ENCODE measurements around the gene TUBB.
"Not testable (repeated sequence)": the region's sequence is repeated elsewhere in the genome, so short reads cannot be mapped to it uniquely, and the experiment has no call there.

The TUBB gene

DNA sequence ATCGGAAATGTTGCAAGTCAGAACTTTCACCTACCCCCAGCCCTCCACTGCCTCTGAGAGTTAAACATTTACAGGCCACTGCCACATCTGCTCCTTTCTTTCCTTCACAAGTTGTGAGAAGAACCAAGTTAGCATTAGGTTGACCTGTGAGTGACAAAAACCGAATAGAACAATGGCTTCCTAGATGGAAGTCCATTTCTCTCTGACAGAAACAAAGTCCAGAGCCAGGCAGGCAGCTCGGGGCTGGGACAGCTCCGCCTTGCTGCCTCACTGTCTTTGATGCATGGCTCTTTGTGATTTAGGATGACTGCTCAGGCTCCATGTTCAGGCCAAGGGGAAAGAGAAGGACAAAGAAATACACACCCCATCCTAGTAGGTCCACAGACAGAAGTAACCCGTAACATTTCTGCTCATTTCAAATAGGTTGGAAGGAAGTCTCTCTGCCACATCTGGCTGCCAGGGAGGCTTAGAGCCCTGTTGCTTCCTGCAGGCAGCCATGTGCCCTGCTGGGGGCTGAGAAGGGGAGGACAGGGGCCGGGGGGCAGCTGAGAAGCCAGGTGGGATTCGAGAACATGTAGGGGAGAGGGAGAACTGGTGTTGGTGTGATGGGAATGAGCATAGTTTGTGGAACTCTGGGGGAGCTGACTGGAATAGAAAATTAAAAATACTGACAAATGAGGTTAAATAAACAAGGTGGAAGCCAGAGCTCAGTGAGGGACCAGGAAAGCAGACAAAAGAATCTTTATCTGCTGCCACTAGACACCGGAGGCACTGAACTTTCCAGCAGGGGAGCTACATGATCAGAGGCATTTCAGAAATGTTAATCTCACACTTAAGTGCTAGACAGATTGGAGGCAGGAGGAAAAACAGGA lies 43.7 kb downstream of the TUBB start:
- peak overlapping the region; percentile 82 for H3K18ac ChIP-seq (ENCODE audit: low read length)
- H3K9me3 ChIP-seq (replicated peaks in 1 of 2; ENCODE audit: control insufficient read depth in 2 of 2, insufficient read depth in 1 of 2, low read depth in 1 of 2, low read length in 2 of 2): peaks cover 0 to 3% of the 10 kb centered on the region in 2 donors
- H3K23ac ChIP-seq (ENCODE audit: low read depth, low read length, poor library complexity): peak overlapping the region; percentile 60
- H3K27ac ChIP-seq (replicated peaks; ENCODE audit: low read length): peak overlapping the region; percentile 47
- DNase-seq (ENCODE audit: low spot score): no peak
- peaks cover 2% of the 10 kb centered on the region for H3K79me1 ChIP-seq (ENCODE audit: low read depth, low read length)
- no peaks in the 10 kb centered on the region for H3K27me3 ChIP-seq (ENCODE audit: control insufficient read depth in 3 of 3, insufficient read depth in 3 of 3, low read depth in 1 of 3, low read length in 3 of 3)
- H2BK120ac ChIP-seq (ENCODE audit: low read depth, low read length): no peak overlapping the region
- H3K4me3 ChIP-seq (ENCODE audit: low read length in 2 of 2): no peak overlapping the region
- no peak overlapping the region for H3K9ac ChIP-seq (ENCODE audit: low read depth, low read length, poor library complexity)
- H3K36me3 ChIP-seq (replicated peaks in 1 of 2; ENCODE audit: control insufficient read depth in 2 of 2, insufficient read depth in 2 of 2, low read length in 2 of 2): no peaks in the 10 kb centered on the region
- peak overlapping the region; percentile 44 for H2AK5ac ChIP-seq (ENCODE audit: low read depth, low read length)
- no peak overlapping the region for H2BK12ac ChIP-seq (ENCODE audit: low read length)
- H2BK15ac ChIP-seq (ENCODE audit: low read length): no peak overlapping the region
- H3K14ac ChIP-seq (ENCODE audit: low read length): no peak overlapping the region
- no peak overlapping the region for H3K4ac ChIP-seq (ENCODE audit: low read length)
- H3K4me1 ChIP-seq (ENCODE audit: control insufficient read depth in 2 of 2, insufficient read depth in 1 of 2, low read depth in 1 of 2, low read length in 2 of 2): peaks cover 22 to 29% of the 10 kb centered on the region in 2 donors
- no peak overlapping the region for H4K91ac ChIP-seq (ENCODE audit: low read depth, low read length, poor library complexity)
- H2AFZ ChIP-seq (ENCODE audit: low read length): peak overlapping the region; percentile 84
- no peak overlapping the region for H3K4me2 ChIP-seq (ENCODE audit: insufficient read depth, low read length, poor library complexity, severe bottlenecking)
- H2BK5ac ChIP-seq (ENCODE audit: low read length): no peak overlapping the region
- no peak overlapping the region for H4K8ac ChIP-seq (ENCODE audit: low read depth, low read length)
- WGBS, 2 donors (ENCODE audit: extremely low coverage in 2 of 2, insufficient read length in 2 of 2, insufficient replicate concordance in 1 of 2): no CpG with 5 or more reads among the region's 8 CpGs

DNA sequence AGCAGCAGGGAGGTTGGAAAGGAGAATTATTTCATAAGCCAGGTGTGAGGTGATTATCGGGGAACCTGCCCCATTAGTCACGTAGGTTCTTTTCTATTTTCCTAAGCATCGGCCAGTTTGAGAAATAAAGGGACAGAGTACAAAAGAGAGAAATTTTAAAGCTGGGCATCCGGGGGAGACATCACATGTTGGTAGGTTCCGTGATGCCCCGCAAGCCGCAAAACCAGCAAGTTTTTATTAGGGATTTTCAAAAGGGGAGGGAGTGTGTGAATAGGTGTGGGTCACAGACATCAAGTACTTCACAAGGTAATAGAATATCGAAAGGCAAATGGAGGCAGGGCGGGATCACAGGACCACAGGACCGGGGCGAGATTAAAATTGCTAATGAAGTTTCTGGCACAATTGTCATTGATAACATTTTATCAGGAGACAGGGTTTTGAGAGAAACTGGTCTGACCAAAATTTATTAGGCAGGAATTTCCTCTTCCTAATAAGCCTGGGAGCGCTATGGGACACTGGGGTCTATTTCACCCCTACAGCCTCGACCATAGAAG lies 44.4 kb downstream of the TUBB start:
- H2BK5ac ChIP-seq (ENCODE audit: low read length); H2BK12ac ChIP-seq (ENCODE audit: low read length); H3K23ac ChIP-seq (ENCODE audit: low read depth, low read length, poor library complexity); H2AK5ac ChIP-seq (ENCODE audit: low read depth, low read length); H4K8ac ChIP-seq (ENCODE audit: low read depth, low read length); H3K4me2 ChIP-seq (ENCODE audit: insufficient read depth, low read length, poor library complexity, severe bottlenecking); H3K14ac ChIP-seq (ENCODE audit: low read length); H3K18ac ChIP-seq (ENCODE audit: low read length); H2BK120ac ChIP-seq (ENCODE audit: low read depth, low read length); H4K91ac ChIP-seq (ENCODE audit: low read depth, low read length, poor library complexity); H3K36me3 ChIP-seq (replicated peaks in 1 of 2; ENCODE audit: control insufficient read depth in 2 of 2, insufficient read depth in 2 of 2, low read length in 2 of 2); H3K9me3 ChIP-seq (replicated peaks in 1 of 2; ENCODE audit: control insufficient read depth in 2 of 2, insufficient read depth in 1 of 2, low read depth in 1 of 2, low read length in 2 of 2); H3K4me3 ChIP-seq (ENCODE audit: low read length in 2 of 2); H2BK15ac ChIP-seq (ENCODE audit: low read length); H3K79me1 ChIP-seq (ENCODE audit: low read depth, low read length); H3K27me3 ChIP-seq (ENCODE audit: control insufficient read depth in 3 of 3, insufficient read depth in 3 of 3, low read depth in 1 of 3, low read length in 3 of 3); H3K27ac ChIP-seq (replicated peaks; ENCODE audit: low read length); H3K4ac ChIP-seq (ENCODE audit: low read length); DNase-seq (ENCODE audit: low spot score); H3K9ac ChIP-seq (ENCODE audit: low read depth, low read length, poor library complexity): not testable (repeated sequence)
- peaks cover 25 to 33% of the 10 kb centered on the region in 2 donors for H3K4me1 ChIP-seq (ENCODE audit: control insufficient read depth in 2 of 2, insufficient read depth in 1 of 2, low read depth in 1 of 2, low read length in 2 of 2)
- H2AFZ ChIP-seq (ENCODE audit: low read length): peak overlapping the region; percentile 84
- WGBS, 2 donors (ENCODE audit: extremely low coverage in 2 of 2, insufficient read length in 2 of 2, insufficient replicate concordance in 1 of 2): no CpG with 5 or more reads among the region's 13 CpGs

DNA sequence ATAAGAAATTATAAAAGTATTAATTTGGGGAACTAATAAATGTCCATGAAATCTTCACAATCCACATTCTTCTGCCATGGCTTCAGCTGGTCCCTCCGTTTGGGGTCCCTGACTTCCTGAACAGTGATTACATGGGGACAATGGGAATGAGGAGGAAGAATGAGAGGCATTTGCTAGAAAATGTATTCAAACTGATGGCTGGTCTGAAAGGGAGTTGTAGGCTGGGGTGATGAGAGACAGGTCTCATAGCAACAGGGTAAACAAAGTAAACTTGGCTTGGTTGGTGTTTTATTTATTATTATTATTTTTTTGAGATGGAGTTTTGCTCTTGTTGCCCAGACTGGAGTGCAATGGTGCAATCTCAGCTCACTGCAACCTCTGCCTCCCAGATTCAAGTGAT lies 45.3 kb downstream of the TUBB start:
- H3K18ac ChIP-seq (ENCODE audit: low read length); H4K8ac ChIP-seq (ENCODE audit: low read depth, low read length); H3K4me2 ChIP-seq (ENCODE audit: insufficient read depth, low read length, poor library complexity, severe bottlenecking); H2BK12ac ChIP-seq (ENCODE audit: low read length); H3K4me3 ChIP-seq (ENCODE audit: low read length in 2 of 2); H2AK5ac ChIP-seq (ENCODE audit: low read depth, low read length); H2BK15ac ChIP-seq (ENCODE audit: low read length); H2BK5ac ChIP-seq (ENCODE audit: low read length); DNase-seq (ENCODE audit: low spot score); H3K9me3 ChIP-seq (replicated peaks in 1 of 2; ENCODE audit: control insufficient read depth in 2 of 2, insufficient read depth in 1 of 2, low read depth in 1 of 2, low read length in 2 of 2); H4K91ac ChIP-seq (ENCODE audit: low read depth, low read length, poor library complexity); H2BK120ac ChIP-seq (ENCODE audit: low read depth, low read length); H3K79me1 ChIP-seq (ENCODE audit: low read depth, low read length); H3K27me3 ChIP-seq (ENCODE audit: control insufficient read depth in 3 of 3, insufficient read depth in 3 of 3, low read depth in 1 of 3, low read length in 3 of 3); H3K36me3 ChIP-seq (replicated peaks in 1 of 2; ENCODE audit: control insufficient read depth in 2 of 2, insufficient read depth in 2 of 2, low read length in 2 of 2); H3K4ac ChIP-seq (ENCODE audit: low read length); H3K14ac ChIP-seq (ENCODE audit: low read length); H2AFZ ChIP-seq (ENCODE audit: low read length); H3K27ac ChIP-seq (replicated peaks; ENCODE audit: low read length); H3K23ac ChIP-seq (ENCODE audit: low read depth, low read length, poor library complexity); H3K9ac ChIP-seq (ENCODE audit: low read depth, low read length, poor library complexity): not testable (repeated sequence)
- peaks cover 24 to 40% of the 10 kb centered on the region in 2 donors for H3K4me1 ChIP-seq (ENCODE audit: control insufficient read depth in 2 of 2, insufficient read depth in 1 of 2, low read depth in 1 of 2, low read length in 2 of 2)
- no CpG with 5 or more reads among the region's 1 CpG for WGBS, 2 donors (ENCODE audit: extremely low coverage in 2 of 2, insufficient read length in 2 of 2, insufficient replicate concordance in 1 of 2)

DNA sequence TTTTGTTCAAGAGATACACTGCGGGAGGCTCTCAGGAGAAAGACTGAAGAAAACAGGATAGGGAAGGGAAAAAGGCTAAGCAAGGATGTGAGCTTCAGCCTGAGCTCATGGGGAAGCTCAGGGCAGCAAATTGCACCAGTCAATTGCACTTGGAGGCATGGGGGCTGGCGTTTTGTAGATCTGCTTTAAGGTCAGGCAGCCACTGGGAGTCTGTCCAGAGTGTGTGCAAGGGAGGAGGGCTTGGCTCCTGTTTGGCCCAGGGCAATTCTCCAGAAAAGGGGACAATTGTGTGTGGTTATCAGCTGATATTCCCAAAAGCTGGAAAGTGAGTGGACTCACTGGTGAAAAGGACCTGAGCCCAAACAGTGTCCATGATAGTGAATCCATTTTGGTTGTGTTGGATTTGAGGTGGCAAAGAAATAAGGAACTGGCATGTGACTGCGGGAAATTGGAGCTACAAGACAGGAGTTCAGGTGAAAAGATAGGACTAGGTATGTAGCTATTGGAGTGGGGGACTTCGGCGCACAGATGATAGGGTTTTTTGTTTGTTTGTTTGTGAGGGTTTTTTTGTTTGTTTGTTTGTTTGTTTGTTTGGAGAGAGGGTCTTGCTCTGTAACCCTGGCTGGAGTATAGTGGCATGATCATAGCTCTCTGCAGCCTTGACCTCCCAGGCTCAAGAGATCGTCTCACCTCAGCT lies 46.5 kb downstream of the TUBB start:
- Histone ChIP-seq H3K27ac (replicated peaks; ENCODE audit: low read length) (peak overlapping the region; percentile 32), H4K91ac (ENCODE audit: low read depth, low read length, poor library complexity) (no peak overlapping the region), H2BK120ac (ENCODE audit: low read depth, low read length) (no peak overlapping the region), H2BK15ac (ENCODE audit: low read length) (no peak overlapping the region), H2BK5ac (ENCODE audit: low read length) (no peak overlapping the region), H3K36me3 (replicated peaks in 1 of 2; ENCODE audit: control insufficient read depth in 2 of 2, insufficient read depth in 2 of 2, low read length in 2 of 2) (no peaks in the 10 kb centered on the region), H3K14ac (ENCODE audit: low read length) (no peak overlapping the region), H3K4me2 (ENCODE audit: insufficient read depth, low read length, poor library complexity, severe bottlenecking) (no peak overlapping the region), H3K9ac (ENCODE audit: low read depth, low read length, poor library complexity) (no peak overlapping the region), H2BK12ac (ENCODE audit: low read length) (peak overlapping the region; percentile 59), H2AK5ac (ENCODE audit: low read depth, low read length) (no peak overlapping the region), H3K4me1 (ENCODE audit: control insufficient read depth in 2 of 2, insufficient read depth in 1 of 2, low read depth in 1 of 2, low read length in 2 of 2) (peaks cover 24 to 40% of the 10 kb centered on the region in 2 donors), H3K23ac (ENCODE audit: low read depth, low read length, poor library complexity) (no peak overlapping the region), H3K27me3 (ENCODE audit: control insufficient read depth in 3 of 3, insufficient read depth in 3 of 3, low read depth in 1 of 3, low read length in 3 of 3) (no peaks in the 10 kb centered on the region), H4K8ac (ENCODE audit: low read depth, low read length) (no peak overlapping the region), H2AFZ (ENCODE audit: low read length) (no peak overlapping the region), H3K18ac (ENCODE audit: low read length) (peak overlapping the region; percentile 82), H3K4ac (ENCODE audit: low read length) (peak overlapping the region; percentile 53), H3K9me3 (replicated peaks in 1 of 2; ENCODE audit: control insufficient read depth in 2 of 2, insufficient read depth in 1 of 2, low read depth in 1 of 2, low read length in 2 of 2) (no peaks in the 10 kb centered on the region), H3K4me3 (ENCODE audit: low read length in 2 of 2) (no peak overlapping the region), H3K79me1 (ENCODE audit: low read depth, low read length) (no peaks in the 10 kb centered on the region)
- WGBS, 2 donors (ENCODE audit: extremely low coverage in 2 of 2, insufficient read length in 2 of 2, insufficient replicate concordance in 1 of 2): 100% methylated on average over 2 of the region's 6 CpGs; no CpG with 5 or more reads in 1 of the 2 donors
- no peak for DNase-seq (ENCODE audit: low spot score)

Measured in neuronal stem cell (in vitro differentiated cells).